ENCODE results near the gene LHX6. TPM values are rescaled to one million over a fixed set of nuclear protein-coding genes. Genes with fewer than 3 reads are reported as not detected.

LHX6 gene
- total and polyA plus RNA-seq, 2 donors from 2014 or later = 0.82 to 4.9 TPM

DNA sequence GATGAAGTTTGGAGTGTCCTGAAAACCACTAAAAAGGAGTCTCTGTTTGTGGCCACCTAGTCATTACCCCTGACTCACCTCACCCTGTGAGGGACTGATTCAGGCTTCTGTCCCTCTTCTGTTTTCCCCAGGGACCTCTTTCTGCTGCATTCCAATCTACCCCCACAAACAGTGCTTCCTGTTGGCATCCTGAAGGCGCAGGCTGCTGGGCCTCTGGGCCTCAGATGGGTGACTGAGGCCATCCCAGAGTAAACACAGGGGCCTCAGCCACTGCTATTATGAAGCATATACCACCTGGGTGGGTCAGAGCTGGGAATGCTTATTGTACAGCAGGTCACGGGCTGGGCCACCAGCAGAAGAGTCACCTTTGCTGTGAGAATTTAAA, 49.1 kb downstream of the LHX6 start:
- TF ChIP-seq, protein P1, sequence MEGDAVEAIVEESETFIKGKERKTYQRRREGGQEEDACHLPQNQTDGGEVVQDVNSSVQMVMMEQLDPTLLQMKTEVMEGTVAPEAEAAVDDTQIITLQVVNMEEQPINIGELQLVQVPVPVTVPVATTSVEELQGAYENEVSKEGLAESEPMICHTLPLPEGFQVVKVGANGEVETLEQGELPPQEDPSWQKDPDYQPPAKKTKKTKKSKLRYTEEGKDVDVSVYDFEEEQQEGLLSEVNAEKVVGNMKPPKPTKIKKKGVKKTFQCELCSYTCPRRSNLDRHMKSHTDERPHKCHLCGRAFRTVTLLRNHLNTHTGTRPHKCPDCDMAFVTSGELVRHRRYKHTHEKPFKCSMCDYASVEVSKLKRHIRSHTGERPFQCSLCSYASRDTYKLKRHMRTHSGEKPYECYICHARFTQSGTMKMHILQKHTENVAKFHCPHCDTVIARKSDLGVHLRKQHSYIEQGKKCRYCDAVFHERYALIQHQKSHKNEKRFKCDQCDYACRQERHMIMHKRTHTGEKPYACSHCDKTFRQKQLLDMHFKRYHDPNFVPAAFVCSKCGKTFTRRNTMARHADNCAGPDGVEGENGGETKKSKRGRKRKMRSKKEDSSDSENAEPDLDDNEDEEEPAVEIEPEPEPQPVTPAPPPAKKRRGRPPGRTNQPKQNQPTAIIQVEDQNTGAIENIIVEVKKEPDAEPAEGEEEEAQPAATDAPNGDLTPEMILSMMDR (IDR thresholded peaks at IDR 0.05; ENCODE audit: borderline replicate concordance, extremely low read depth, insufficient read depth) = no peak
- DNase-seq (no peak), FAIRE-seq (no peak)
- Histone ChIP-seq H3K27me3 (ENCODE audit: control insufficient read depth, insufficient read depth, low read length) (no peaks in the 10 kb centered on the region), H3K4me1 (ENCODE audit: control insufficient read depth in 2 of 3, insufficient read depth in 2 of 3, low read depth in 1 of 3, low read length in 3 of 3) (no peaks in the 10 kb centered on the region), H3K36me3 (ENCODE audit: control insufficient read depth in 2 of 3, insufficient read depth in 3 of 3, low read length in 3 of 3) (no peaks in the 10 kb centered on the region), H3K9me3 (ENCODE audit: control insufficient read depth in 2 of 3, insufficient read depth in 1 of 3, low read length in 3 of 3) (no peaks in the 10 kb centered on the region), H3K9ac (ENCODE audit: low read length in 3 of 3) (no peak overlapping the region), H3K27ac (ENCODE audit: low read depth in 2 of 2, low read length in 2 of 2) (no peak overlapping the region), H3K4me3 (ENCODE audit: low read length in 3 of 3) (no peak overlapping the region)
- intact Hi-C loops (cut with DNase I) = no loop called here

DNA sequence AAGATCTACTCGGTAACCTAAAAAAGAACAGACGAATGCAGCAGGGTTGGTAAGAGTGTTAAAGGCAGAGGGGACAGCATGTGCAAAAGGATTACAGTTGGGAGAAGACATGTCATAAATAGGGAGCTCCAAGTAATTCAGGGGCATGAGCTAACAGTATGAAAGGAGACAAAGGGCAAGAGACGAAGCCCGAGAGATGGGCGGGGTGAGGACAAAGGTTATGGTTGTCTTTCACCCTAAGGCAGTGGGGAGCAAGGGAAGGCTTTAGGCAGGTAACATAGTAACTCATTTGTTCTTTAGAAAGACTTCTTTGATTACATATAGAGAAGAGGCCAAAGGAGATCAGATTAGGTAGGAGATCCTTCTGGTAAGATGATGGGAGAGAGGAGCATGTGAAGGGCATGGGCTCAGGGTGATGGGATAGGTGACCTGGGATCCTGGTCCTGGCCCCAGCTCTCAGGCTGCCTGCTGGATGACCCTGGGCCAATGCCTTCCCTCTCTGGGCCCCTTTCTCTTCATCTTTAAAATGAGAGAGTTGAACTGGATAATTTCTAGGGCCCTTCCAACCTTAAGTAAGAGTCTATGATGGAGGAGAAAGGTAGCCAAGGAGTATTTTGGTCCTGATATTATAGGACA, 49.6 kb downstream of the LHX6 start:
- intact Hi-C loops (cut with DNase I) = no loop called here
- FAIRE-seq = no peak

DNA sequence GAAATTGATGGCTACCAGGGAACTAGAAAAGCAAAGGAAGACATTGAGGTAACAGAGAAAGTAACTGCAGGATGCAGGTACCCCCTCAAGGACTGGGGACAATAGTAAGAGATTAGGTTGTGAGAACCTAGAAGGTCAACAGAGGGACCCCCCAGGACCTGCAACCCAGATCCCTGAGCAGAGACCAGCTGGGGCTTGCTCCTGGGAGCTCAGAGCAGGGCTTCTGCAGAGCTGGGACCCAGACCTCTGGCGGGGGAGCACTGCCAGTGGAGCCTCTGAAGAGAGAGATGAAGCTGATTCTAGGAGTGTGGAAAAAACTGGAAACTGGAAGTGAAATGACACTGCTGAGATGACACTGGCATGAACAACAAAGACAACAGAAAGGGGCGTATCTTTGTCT, 51.8 kb downstream of the LHX6 start:
- no peaks in the 10 kb centered on the region for H3K9me3 ChIP-seq (ENCODE audit: control insufficient read depth in 2 of 3, insufficient read depth in 1 of 3, low read length in 3 of 3)
- intact Hi-C loops (cut with DNase I) = no loop called here
- H3K4me1 ChIP-seq (ENCODE audit: control insufficient read depth in 2 of 3, insufficient read depth in 2 of 3, low read depth in 1 of 3, low read length in 3 of 3) = no peaks in the 10 kb centered on the region
- no peaks in the 10 kb centered on the region for H3K36me3 ChIP-seq (ENCODE audit: control insufficient read depth in 2 of 3, insufficient read depth in 3 of 3, low read length in 3 of 3)
- no peak for DNase-seq
- no peak overlapping the region for H3K27ac ChIP-seq (ENCODE audit: low read depth in 2 of 2, low read length in 2 of 2)
- H3K4me3 ChIP-seq (ENCODE audit: low read length in 3 of 3) = no peak overlapping the region
- H3K27me3 ChIP-seq (ENCODE audit: control insufficient read depth, insufficient read depth, low read length) = no peaks in the 10 kb centered on the region
- no peak overlapping the region for H3K9ac ChIP-seq (ENCODE audit: low read length in 3 of 3)
- no peak for FAIRE-seq
- TF ChIP-seq, protein P1 (IDR thresholded peaks at IDR 0.05; ENCODE audit: borderline replicate concordance, extremely low read depth, insufficient read depth) = no peak

More for the DNA sequence above, 49.6 kb downstream of the LHX6 start:
- no peak for DNase-seq
- Histone ChIP-seq H3K9me3 (ENCODE audit: control insufficient read depth in 2 of 3, insufficient read depth in 1 of 3, low read length in 3 of 3) (no peaks in the 10 kb centered on the region), H3K4me3 (ENCODE audit: low read length in 3 of 3) (no peak overlapping the region), H3K36me3 (ENCODE audit: control insufficient read depth in 2 of 3, insufficient read depth in 3 of 3, low read length in 3 of 3) (no peaks in the 10 kb centered on the region), H3K27ac (ENCODE audit: low read depth in 2 of 2, low read length in 2 of 2) (no peak overlapping the region), H3K27me3 (ENCODE audit: control insufficient read depth, insufficient read depth, low read length) (no peaks in the 10 kb centered on the region), H3K4me1 (ENCODE audit: control insufficient read depth in 2 of 3, insufficient read depth in 2 of 3, low read depth in 1 of 3, low read length in 3 of 3) (no peaks in the 10 kb centered on the region), H3K9ac (ENCODE audit: low read length in 3 of 3) (no peak overlapping the region)
- TF ChIP-seq, protein P1 (IDR thresholded peaks at IDR 0.05; ENCODE audit: borderline replicate concordance, extremely low read depth, insufficient read depth) = no peak

DNA sequence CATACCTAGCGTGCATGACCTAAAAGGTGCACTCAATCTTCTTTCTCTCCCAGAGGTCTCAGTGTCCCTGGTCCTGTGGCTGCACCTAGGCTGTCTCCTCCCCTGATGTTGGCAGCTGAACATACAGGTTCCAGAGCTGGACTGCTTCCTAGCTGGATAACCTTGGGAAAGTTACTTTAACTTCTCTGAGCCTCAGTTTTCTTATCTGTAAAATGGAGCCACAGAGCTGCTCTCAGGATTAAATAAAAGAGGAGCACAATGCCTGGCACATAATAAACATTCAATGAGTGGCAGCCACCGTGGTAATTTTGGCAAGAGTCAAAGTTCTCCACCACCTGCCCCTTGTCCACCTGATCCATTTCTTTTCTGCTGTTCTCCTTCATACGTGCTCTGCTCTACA, 55.1 kb downstream of the LHX6 start:
- no peak overlapping the region for H3K9ac ChIP-seq (ENCODE audit: low read length in 3 of 3)
- no peaks in the 10 kb centered on the region for H3K27me3 ChIP-seq (ENCODE audit: control insufficient read depth, insufficient read depth, low read length)
- H3K27ac ChIP-seq (ENCODE audit: low read depth in 2 of 2, low read length in 2 of 2) = no peak overlapping the region
- no peak for DNase-seq
- no peaks in the 10 kb centered on the region for H3K36me3 ChIP-seq (ENCODE audit: control insufficient read depth in 2 of 3, insufficient read depth in 3 of 3, low read length in 3 of 3)
- H3K4me1 ChIP-seq (ENCODE audit: control insufficient read depth in 2 of 3, insufficient read depth in 2 of 3, low read depth in 1 of 3, low read length in 3 of 3) = no peaks in the 10 kb centered on the region
- FAIRE-seq = no peak
- H3K4me3 ChIP-seq (ENCODE audit: low read length in 3 of 3) = no peak overlapping the region
- H3K9me3 ChIP-seq (ENCODE audit: control insufficient read depth in 2 of 3, insufficient read depth in 1 of 3, low read length in 3 of 3) = no peaks in the 10 kb centered on the region
- TF ChIP-seq, protein P1 (IDR thresholded peaks at IDR 0.05; ENCODE audit: borderline replicate concordance, extremely low read depth, insufficient read depth) = no peak
- intact Hi-C loops (cut with DNase I) = no loop called here

Data from kidney (tissue), 14 donors.